MM.1S (cell line): ENCODE measurements around the gene CROCC2.

Source experiments
- DNase-seq: peaks from one replicate; pipeline ENCODE4 v3.0.0-alpha.2; 2015
- H2AFZ ChIP-seq: fragments of 300-600 bp; sonication (generic); 2 replicates; pipeline ENCODE4 v1.6.0; 2016; ENCODE audit warnings: antibody characterized with exemption, low read length
- H3F3A ChIP-seq: fragments of 300-600 bp; sonication (generic); 2 replicates; pipeline ENCODE4 v1.6.1; 2016; ENCODE audit warnings: mild to moderate bottlenecking, antibody characterized with exemption, low read length, moderate library complexity, mixed read lengths; ENCODE audit not compliant: insufficient read depth
- H3K27ac ChIP-seq: fragments of 300-600 bp; sonication (generic); 2 replicates; pipeline ENCODE4 v1.5.1; 2016; ENCODE audit warnings: mild to moderate bottlenecking, low read length
- H3K27me3 ChIP-seq: fragments of 300-600 bp; sonication (generic); replicated peaks from 2 replicates; pipeline ENCODE4 v1.6.0; 2016; ENCODE audit warnings: low read length; ENCODE audit not compliant: insufficient read depth
- H3K36me3 ChIP-seq: fragments of 300-600 bp; sonication (generic); replicated peaks from 2 replicates; pipeline ENCODE4 v1.6.1; 2016; ENCODE audit warnings: mild to moderate bottlenecking, low read length, mixed read lengths; ENCODE audit not compliant: insufficient read depth
- H3K4me1 ChIP-seq: fragments of 300-600 bp; sonication (generic); 2 replicates; pipeline ENCODE4 v1.6.1; 2016; ENCODE audit warnings: low read length, mixed read lengths
- H3K4me2 ChIP-seq: fragments of 300-600 bp; sonication (generic); 2 replicates; pipeline ENCODE4 v1.6.0; 2016; ENCODE audit warnings: low read depth, low read length
- H3K4me3 ChIP-seq: fragments of 300-600 bp; sonication (generic); 2 replicates; pipeline ENCODE4 v1.5.1; 2016; ENCODE audit warnings: low read length, mixed read lengths
- H3K79me2 ChIP-seq: fragments of 300-600 bp; sonication (generic); 2 replicates; pipeline ENCODE4 v1.6.1; 2016; ENCODE audit warnings: mixed run types, low read length, mixed read lengths
- H3K9ac ChIP-seq: fragments of 300-600 bp; sonication (generic); 2 replicates; pipeline ENCODE4 v1.6.1; 2016; ENCODE audit warnings: low read length, mixed read lengths
- H3K9me2 ChIP-seq: fragments of 300-600 bp; sonication (generic); replicated peaks from 2 replicates; pipeline ENCODE4 v1.6.1; 2016; ENCODE audit warnings: mild to moderate bottlenecking, low read length, mixed read lengths; ENCODE audit not compliant: insufficient read depth
- H3K9me3 ChIP-seq: fragments of 300-600 bp; sonication (generic); replicated peaks from 2 replicates; pipeline ENCODE4 v1.6.1; 2016; ENCODE audit warnings: mild to moderate bottlenecking, low read length, mixed read lengths; ENCODE audit not compliant: insufficient read depth
- H4K20me1 ChIP-seq: fragments of 300-600 bp; sonication (generic); 2 replicates; pipeline ENCODE4 v1.6.1; 2016; ENCODE audit warnings: mild to moderate bottlenecking, low read length, moderate library complexity, mixed read lengths; ENCODE audit not compliant: insufficient read depth
- CTCF ChIP-seq: fragments of 300-600 bp; sonication (generic); IDR thresholded peaks from 2 replicates; pipeline ENCODE4 v1.5.1; 2016; ENCODE audit warnings: antibody characterized with exemption, low read length, mixed read lengths
- EZH2 ChIP-seq: fragments of 300-600 bp; sonication (generic); optimal IDR thresholded peaks from 2 replicates; pipeline ENCODE3; 2017; ENCODE audit warnings: low read depth, mild to moderate bottlenecking, antibody characterized with exemption, low read length, mixed read lengths
- EZH2phosphoT487 ChIP-seq: fragments of 300-600 bp; sonication (generic); IDR thresholded peaks from 2 replicates; pipeline ENCODE4 v1.6.1; 2018; ENCODE audit warnings: antibody characterized with exemption, low read length

CROCC2 gene

GRCh38 chr2:240949791-240950705, 43.9 kb downstream of the CROCC2 start:
- DNase-seq: no peak
- H3K27ac ChIP-seq: no peak overlapping the region

GRCh38 chr2:240951045-240951594, 45.0 kb downstream of the CROCC2 start:
- H3K9me3 ChIP-seq: no peaks in the 10 kb centered on the region
- H3K27me3 ChIP-seq: peaks cover 36% of the 10 kb centered on the region
- H3K36me3 ChIP-seq: no peaks in the 10 kb centered on the region
- no peak overlapping the region for H3K4me2 ChIP-seq
- TF ChIP-seq EZH2phosphoT487 (no peak), EZH2 (no peak), CTCF (no peak)
- no peaks in the 10 kb centered on the region for H3K9me2 ChIP-seq
- no peak for DNase-seq
- H3K79me2 ChIP-seq: no peaks in the 10 kb centered on the region
- H2AFZ ChIP-seq: no peak overlapping the region
- H3F3A ChIP-seq: no peaks in the 10 kb centered on the region
- no peaks in the 10 kb centered on the region for H4K20me1 ChIP-seq
- H3K4me1 ChIP-seq: no peaks in the 10 kb centered on the region
- H3K9ac ChIP-seq: no peak overlapping the region
- no peak overlapping the region for H3K4me3 ChIP-seq
- no peak overlapping the region for H3K27ac ChIP-seq

More at GRCh38 chr2:240949791-240950705, 43.9 kb downstream of the CROCC2 start:
- Histone ChIP-seq H2AFZ (no peak overlapping the region), H3K27me3 (peaks cover 33% of the 10 kb centered on the region), H3K9me2 (no peaks in the 10 kb centered on the region), H3K4me3 (no peak overlapping the region), H4K20me1 (no peaks in the 10 kb centered on the region), H3K4me1 (no peaks in the 10 kb centered on the region), H3K9me3 (no peaks in the 10 kb centered on the region), H3K4me2 (no peak overlapping the region), H3K36me3 (no peaks in the 10 kb centered on the region), H3F3A (no peaks in the 10 kb centered on the region), H3K79me2 (no peaks in the 10 kb centered on the region), H3K9ac (no peak overlapping the region)
- TF ChIP-seq EZH2 (no peak), CTCF (no peak), EZH2phosphoT487 (no peak)

GRCh38 chr2:240952496-240953246, 46.5 kb downstream of the CROCC2 start:
- Histone ChIP-seq H3K27ac (no peak overlapping the region), H3K9me3 (no peaks in the 10 kb centered on the region), H3K9me2 (no peaks in the 10 kb centered on the region), H3K9ac (no peak overlapping the region), H2AFZ (no peak overlapping the region), H3K4me1 (no peaks in the 10 kb centered on the region), H3K36me3 (no peaks in the 10 kb centered on the region), H4K20me1 (no peaks in the 10 kb centered on the region), H3K4me3 (no peak overlapping the region), H3K79me2 (no peaks in the 10 kb centered on the region), H3K27me3 (peaks cover 47% of the 10 kb centered on the region), H3K4me2 (no peak overlapping the region), H3F3A (no peaks in the 10 kb centered on the region)
- DNase-seq: no peak
- no peak for TF ChIP-seq CTCF
- TF ChIP-seq EZH2phosphoT487: no peak
- TF ChIP-seq EZH2: no peak
